Keratinocyte (primary cell): ENCODE measurements around the gene RPH3AL. TPM values are rescaled to one million over a fixed set of nuclear protein-coding genes. Genes with fewer than 3 reads are reported as not detected.

Source experiments
- DNase-seq: peaks from one replicate; pipeline ENCODE4 v3.0.0-alpha.2; 2011; ENCODE audit warnings: low read depth, missing footprints, low spot score
- FAIRE-seq: peaks from 2 replicates; lab custom pipeline; 2011; peaks lifted over from hg19 to GRCh38; lab: Jason Lieb, UNC
- H2AFZ ChIP-seq: 2 replicates; pipeline ENCODE4 v1.6.0; 2012; ENCODE audit warnings: low read length, control low read depth, inconsistent platforms; ENCODE audit not compliant: control insufficient read depth
- H3K27ac ChIP-seq: 2 replicates; pipeline ENCODE4 v1.5.1; 2011; ENCODE audit warnings: low read length; ENCODE audit not compliant: control insufficient read depth, insufficient read depth
- H3K27me3 ChIP-seq: 3 replicates; pipeline ENCODE4 v1.6.0; 2011; ENCODE audit warnings: low read length; ENCODE audit not compliant: control insufficient read depth, insufficient read depth; ENCODE audit errors: extremely low read depth
- H3K36me3 ChIP-seq, 2 experiments: 2 replicates in 1 of 2; 3 replicates in 1 of 2; pipeline ENCODE4 v1.5.1; 2011; ENCODE audit warnings: low read length in 2 of 2, mild to moderate bottlenecking in 1 of 2; ENCODE audit not compliant: control insufficient read depth in 2 of 2, insufficient read depth in 2 of 2; ENCODE audit errors: extremely low read depth in 1 of 2
- H3K4me1 ChIP-seq: 3 replicates; pipeline ENCODE4 v1.5.1; 2011; ENCODE audit warnings: low read length; ENCODE audit not compliant: control insufficient read depth, insufficient read depth; ENCODE audit errors: extremely low read depth
- H3K4me2 ChIP-seq: 3 replicates; pipeline ENCODE4 v1.6.0; 2011; ENCODE audit warnings: low read depth, low read length; ENCODE audit not compliant: control insufficient read depth, insufficient read depth; ENCODE audit errors: extremely low read depth
- H3K4me3 ChIP-seq, 3 experiments: fragments of 200-600 bp in 1 of 3; sonication (generic) in 1 of 3; 2 replicates in 2 of 3; 3 replicates in 1 of 3; pipeline ENCODE4 v1.5.1; 2011 to 2016; ENCODE audit warnings: low read length in 3 of 3, mild to moderate bottlenecking in 3 of 3, control low read depth in 2 of 3, inconsistent platforms in 1 of 3, low read depth in 1 of 3, mixed read lengths in 1 of 3, mixed run types in 1 of 3, moderate library complexity in 1 of 3; ENCODE audit not compliant: control insufficient read depth in 2 of 3, insufficient read depth in 2 of 3; ENCODE audit errors: extremely low read depth in 1 of 3
- H3K79me2 ChIP-seq: 2 replicates; pipeline ENCODE4 v1.6.0; 2012; ENCODE audit warnings: low read length; ENCODE audit not compliant: control insufficient read depth, insufficient read depth
- H3K9ac ChIP-seq: 3 replicates; pipeline ENCODE4 v1.6.0; 2011; ENCODE audit warnings: low read length; ENCODE audit not compliant: control insufficient read depth, insufficient read depth; ENCODE audit errors: extremely low read depth
- H3K9me1 ChIP-seq: 3 replicates; pipeline ENCODE4 v1.6.0; 2011; ENCODE audit warnings: low read length; ENCODE audit not compliant: control insufficient read depth, insufficient read depth; ENCODE audit errors: extremely low read depth
- H3K9me3 ChIP-seq: 2 replicates; pipeline ENCODE4 v1.5.1; 2012; ENCODE audit warnings: low read depth, low read length; ENCODE audit not compliant: control insufficient read depth
- H4K20me1 ChIP-seq: 3 replicates; pipeline ENCODE4 v1.6.0; 2011; ENCODE audit warnings: low read length; ENCODE audit not compliant: control insufficient read depth, insufficient read depth; ENCODE audit errors: extremely low read depth
- EZH2 ChIP-seq: IDR thresholded peaks from one replicate; pipeline ENCODE4 v1.6.1; 2012; ENCODE audit warnings: inconsistent platforms, mild to moderate bottlenecking, low read length, moderate library complexity
- dilution Hi-C: fragments of 300-500 bp; cut with MboI; formaldehyde crosslinking; loops from one replicate; pipeline ENCODE4 v1.7.0; 2020; ENCODE audit warnings: low sequenced_read_pairs; ENCODE audit not compliant: extremely low pct_ligation_motif_present
- polyA plus RNA-seq, 5 experiments: library from polyadenylated mRNA; depleted of rRNA in 3 of 5; stranded (reverse) in 3 of 5; stranded (forward) in 1 of 5; unstranded in 1 of 5; fragments of >200 nt; gene quantifications; 1 replicate in 1 of 5; 2 replicates in 3 of 5; 3 replicates in 1 of 5; pipeline versions ENCODE4 v1.2.1 to v1.2.3, GENCODE V29; 2011 to 2012; ENCODE audit warnings: missing spikeins in 2 of 5, low read depth in 1 of 5, low replicate concordance in 1 of 5
- TF ChIP-seq, protein P1 (sequence below), 3 experiments: IDR thresholded peaks in 1 of 3; conservative IDR thresholded peaks in 1 of 3; optimal IDR thresholded peaks in 1 of 3; 2 replicates in 2 of 3; 3 replicates in 1 of 3; pipeline versions ENCODE3 to v1.5.1; 2011; ENCODE audit warnings: low read length in 3 of 3, mild to moderate bottlenecking in 3 of 3, moderate library complexity in 2 of 3, control low read depth in 1 of 3, inconsistent platforms in 1 of 3; ENCODE audit not compliant: insufficient read depth in 2 of 3; ENCODE audit errors: extremely low read depth in 1 of 3

The RPH3AL gene
- polyA plus RNA-seq, 1 donor (not counting 4 experiments of a cell fraction or from before 2014, with no cell fraction given), result 0.31 TPM

DNA sequence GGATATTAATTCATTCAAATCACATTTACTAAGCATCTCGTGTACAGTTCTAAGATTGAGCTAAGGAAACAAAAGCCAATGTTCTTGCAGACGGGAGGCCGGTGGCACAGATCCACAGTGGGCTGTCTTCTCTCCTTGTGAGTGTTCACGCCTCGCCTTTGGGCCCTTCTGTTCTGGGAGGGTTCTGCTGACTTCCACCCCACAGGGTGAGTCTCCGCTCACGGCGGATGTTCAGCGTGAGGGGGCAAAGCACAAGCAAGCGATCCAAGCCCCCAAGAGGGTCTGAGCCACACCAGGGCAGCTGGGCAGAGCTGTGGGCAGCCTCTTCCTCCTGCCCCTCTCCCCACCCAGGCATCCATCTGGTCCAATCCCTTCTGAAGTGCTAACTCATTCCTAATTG lies 86.9 kb downstream of the RPH3AL start:
- dilution Hi-C loops, result no loop called here
- no peak overlapping the region for H3K9ac ChIP-seq
- no peak for FAIRE-seq
- no peaks in the 10 kb centered on the region for H3K9me3 ChIP-seq
- no peak overlapping the region for H3K27ac ChIP-seq
- no peaks in the 10 kb centered on the region for H3K79me2 ChIP-seq
- H3K36me3 ChIP-seq, result no peaks in the 10 kb centered on the region
- H2AFZ ChIP-seq, result no peak overlapping the region
- no peak overlapping the region for H3K4me3 ChIP-seq
- no peaks in the 10 kb centered on the region for H4K20me1 ChIP-seq
- no peak for DNase-seq
- H3K4me2 ChIP-seq, result no peak overlapping the region
- no peaks in the 10 kb centered on the region for H3K9me1 ChIP-seq
- no peaks in the 10 kb centered on the region for H3K27me3 ChIP-seq
- H3K4me1 ChIP-seq, result no peaks in the 10 kb centered on the region
- TF ChIP-seq EZH2, result no peak
- TF ChIP-seq, protein P1, sequence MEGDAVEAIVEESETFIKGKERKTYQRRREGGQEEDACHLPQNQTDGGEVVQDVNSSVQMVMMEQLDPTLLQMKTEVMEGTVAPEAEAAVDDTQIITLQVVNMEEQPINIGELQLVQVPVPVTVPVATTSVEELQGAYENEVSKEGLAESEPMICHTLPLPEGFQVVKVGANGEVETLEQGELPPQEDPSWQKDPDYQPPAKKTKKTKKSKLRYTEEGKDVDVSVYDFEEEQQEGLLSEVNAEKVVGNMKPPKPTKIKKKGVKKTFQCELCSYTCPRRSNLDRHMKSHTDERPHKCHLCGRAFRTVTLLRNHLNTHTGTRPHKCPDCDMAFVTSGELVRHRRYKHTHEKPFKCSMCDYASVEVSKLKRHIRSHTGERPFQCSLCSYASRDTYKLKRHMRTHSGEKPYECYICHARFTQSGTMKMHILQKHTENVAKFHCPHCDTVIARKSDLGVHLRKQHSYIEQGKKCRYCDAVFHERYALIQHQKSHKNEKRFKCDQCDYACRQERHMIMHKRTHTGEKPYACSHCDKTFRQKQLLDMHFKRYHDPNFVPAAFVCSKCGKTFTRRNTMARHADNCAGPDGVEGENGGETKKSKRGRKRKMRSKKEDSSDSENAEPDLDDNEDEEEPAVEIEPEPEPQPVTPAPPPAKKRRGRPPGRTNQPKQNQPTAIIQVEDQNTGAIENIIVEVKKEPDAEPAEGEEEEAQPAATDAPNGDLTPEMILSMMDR (optimal IDR thresholded peaks at IDR 0.05 in 1 of 3, IDR thresholded peaks at IDR 0.05 in 1 of 3, conservative IDR thresholded peaks at IDR 0.05 in 1 of 3; ENCODE audit: extremely low read depth in 1 of 3, insufficient read depth in 2 of 3, low read length in 3 of 3), result no peak

DNA sequence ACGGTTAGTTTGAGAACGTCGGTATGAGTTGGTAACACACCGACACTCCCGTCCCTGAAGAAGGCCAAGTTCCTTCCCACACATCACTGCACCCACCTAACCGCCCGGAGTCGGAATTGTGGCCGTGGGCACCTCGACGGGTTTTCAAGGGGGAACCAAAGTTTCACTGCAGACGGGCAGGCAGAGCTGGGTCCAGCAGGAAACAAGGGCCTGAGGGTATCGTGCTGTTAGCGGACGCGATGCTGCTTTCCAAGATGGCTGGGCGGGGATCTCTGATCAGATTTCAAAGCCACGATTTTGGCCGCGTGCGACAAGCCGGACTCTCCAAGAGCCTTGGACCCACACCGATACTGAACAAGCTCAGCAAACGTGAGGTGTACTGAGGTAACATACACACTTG lies 88.8 kb downstream of the RPH3AL start:
- Histone ChIP-seq H3K9me1 (no peaks in the 10 kb centered on the region), H3K36me3 (no peaks in the 10 kb centered on the region), H3K27ac (no peak overlapping the region), H4K20me1 (no peaks in the 10 kb centered on the region), H2AFZ (no peak overlapping the region), H3K4me2 (no peak overlapping the region), H3K79me2 (no peaks in the 10 kb centered on the region), H3K9ac (no peak overlapping the region), H3K4me1 (no peaks in the 10 kb centered on the region), H3K9me3 (no peaks in the 10 kb centered on the region), H3K4me3 (no peak overlapping the region), H3K27me3 (no peaks in the 10 kb centered on the region)
- TF ChIP-seq, protein P1 (optimal IDR thresholded peaks at IDR 0.05 in 1 of 3, IDR thresholded peaks at IDR 0.05 in 1 of 3, conservative IDR thresholded peaks at IDR 0.05 in 1 of 3; ENCODE audit: extremely low read depth in 1 of 3, insufficient read depth in 2 of 3, low read length in 3 of 3), result no peak
- TF ChIP-seq EZH2, result no peak
- DNase-seq (no peak), FAIRE-seq (no peak)
- dilution Hi-C loops, result no loop called here
